Dermis microvascular lymphatic vessel endothelial cell (primary cell): Measurements from ENCODE around the gene OLFML2B. TPM values are rescaled to one million over a fixed set of nuclear protein-coding genes. Genes with fewer than 3 reads are reported as not detected.
A peak's percentile ranks its signal among the peaks of the same experiment; 100 is the strongest.

Experiments used
- DNase-seq, 2 donors: peaks; one replicate each; pipeline versions ENCODE4 v3.0.0 to v3.0.0-alpha.2; 2010; ENCODE audit warnings: low read depth in 2 of 2
- total RNA-seq: library from RNA; depleted of rRNA; stranded (reverse); fragments of >200 nt; gene quantifications from 2 replicates; pipeline ENCODE4 v1.2.1, GENCODE V29; 2014

Gene OLFML2B
- total RNA-seq, 1 donor from 2014 or later = 0.13 TPM

DNA sequence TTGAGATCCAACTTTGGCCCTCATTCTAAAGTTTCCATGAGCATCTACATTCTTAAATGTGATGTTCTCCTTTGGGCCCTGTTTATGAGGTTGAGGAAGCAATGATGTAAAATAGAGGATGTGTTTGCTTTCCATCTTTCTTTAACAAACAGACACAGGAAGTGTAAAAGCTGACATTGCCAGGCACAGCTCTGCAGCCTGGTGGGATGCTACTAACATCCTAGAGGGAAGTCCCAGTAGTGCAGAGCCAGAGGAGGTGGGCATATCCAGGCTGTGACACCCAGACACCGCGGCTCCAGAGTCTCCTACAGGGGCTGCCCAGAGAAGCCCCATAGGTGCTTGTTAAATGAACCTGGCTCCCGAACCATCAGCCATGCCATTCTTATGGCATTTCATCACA, 16.2 kb downstream of the OLFML2B start:
- DNase-seq = no peak

DNA sequence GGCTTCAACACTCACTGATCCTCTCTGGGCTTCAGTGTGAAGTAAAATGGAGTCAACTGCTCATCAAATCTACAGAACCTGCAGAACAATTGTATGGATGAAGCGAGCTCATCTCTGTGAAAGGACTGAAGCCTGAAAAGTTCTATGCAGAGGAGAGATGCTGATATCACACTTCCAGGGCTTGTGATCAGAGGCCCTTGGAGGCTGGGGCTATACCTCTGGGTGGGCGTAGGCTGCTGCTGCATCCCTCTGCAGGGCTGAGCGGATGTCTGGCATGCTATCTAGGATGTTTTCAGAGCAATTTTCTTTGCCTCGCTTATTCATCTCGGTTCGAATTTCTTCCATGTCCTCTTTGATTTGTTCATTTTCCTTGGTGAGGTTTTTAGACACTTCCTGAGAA, 17.6 kb downstream of the OLFML2B start:
- no peak for DNase-seq

DNA sequence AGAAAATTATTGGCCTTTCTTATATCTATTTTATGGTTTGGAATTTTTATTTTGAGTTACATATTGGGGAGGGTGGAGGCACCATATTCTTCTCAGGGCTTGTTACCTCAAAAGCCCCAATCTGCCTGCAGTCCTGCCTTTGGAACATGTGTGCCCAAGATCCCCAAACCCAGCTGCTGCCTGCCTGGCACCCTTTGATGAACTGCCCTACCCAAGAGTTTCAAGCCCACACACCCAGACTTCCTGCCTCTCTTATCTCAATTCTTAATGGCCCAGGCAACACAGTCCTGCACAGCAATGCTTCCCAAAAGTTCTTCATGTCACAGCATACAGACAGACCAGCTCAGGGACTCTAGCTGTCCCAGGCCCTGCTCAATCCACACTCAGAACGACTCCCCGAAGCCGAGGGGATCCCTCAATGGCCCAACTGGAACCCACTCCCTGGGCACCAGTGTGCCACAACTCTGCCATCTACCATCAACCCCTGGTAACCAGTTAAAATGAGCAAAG, 19.2 kb downstream of the OLFML2B start:
- no peak for DNase-seq

DNA sequence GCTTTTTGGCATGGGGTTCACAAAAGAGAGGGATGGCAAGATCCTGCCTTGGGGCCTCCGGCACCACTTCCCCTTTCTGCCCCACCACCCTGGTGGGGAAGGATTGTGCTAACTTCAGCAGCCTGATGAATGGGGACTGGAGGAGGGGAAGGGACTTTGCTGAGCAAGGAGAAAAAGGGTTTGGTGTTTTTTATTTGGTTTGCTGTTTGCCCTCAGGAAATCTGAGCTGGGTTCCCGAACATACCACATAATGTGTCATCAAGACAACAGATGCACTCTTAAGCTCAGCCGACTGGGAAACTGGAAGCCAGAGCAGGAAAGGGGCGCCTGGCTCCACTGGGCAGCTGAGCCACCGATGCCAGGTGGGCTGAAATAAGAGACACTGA, 19.8 kb downstream of the OLFML2B start:
- peak in 1 of 2 donors; percentile 20 for DNase-seq

DNA sequence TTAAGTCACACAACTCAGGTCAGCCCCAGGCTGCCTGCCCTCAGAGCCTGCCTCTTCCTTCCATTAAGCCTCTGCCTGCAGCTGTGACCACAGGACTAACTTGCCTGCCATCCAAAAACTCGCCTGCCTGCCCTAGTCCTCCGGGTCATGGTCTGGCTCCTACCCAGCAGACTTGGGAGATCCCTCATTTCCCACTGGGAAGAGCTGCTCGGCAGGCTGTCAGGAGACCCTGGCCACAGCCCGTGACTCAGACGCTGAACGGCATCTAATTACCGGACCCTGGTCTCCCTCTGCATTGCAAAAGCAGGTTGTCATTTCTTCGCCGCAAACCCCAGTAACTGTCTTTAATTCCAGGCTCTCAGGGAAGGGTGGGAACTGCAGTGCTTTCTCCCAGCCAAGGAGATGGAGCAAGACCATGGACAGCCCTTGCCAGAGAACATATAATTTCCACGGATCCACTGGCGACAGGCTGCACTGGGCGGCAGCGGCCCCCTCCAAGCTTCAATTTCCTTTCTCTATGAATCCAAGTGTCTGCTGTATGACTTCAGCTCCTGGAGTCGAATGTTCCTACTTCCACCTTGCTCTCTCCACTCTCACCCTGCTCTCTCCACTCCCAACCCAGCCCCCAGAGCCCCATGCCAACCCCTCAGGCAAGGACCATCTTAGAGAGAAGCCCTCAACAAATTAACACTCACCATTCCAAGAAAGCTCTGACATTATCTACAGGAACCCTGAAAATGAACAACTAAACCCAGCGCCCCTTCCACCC, 20.4 kb downstream of the OLFML2B start:
- no peak for DNase-seq

DNA sequence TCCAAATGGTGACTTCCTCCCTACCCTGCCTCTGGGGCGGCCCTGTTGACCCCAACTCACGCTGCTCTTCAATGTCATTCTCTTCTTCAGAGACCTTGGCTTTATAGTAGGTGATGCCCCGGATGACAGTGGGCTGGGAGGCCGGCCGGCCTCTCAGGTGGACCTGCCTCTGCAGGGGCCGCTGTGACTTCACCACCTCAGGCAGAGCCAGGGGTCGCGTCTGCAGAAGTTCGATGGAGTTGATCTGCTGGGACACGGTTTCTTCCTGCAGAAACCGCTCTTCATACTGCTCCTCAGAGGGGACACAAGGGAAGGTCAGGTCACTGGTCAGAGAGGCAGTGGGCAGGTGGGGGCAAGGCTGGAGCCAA, 23.6 kb downstream of the OLFML2B start:
- no peak for DNase-seq

DNA sequence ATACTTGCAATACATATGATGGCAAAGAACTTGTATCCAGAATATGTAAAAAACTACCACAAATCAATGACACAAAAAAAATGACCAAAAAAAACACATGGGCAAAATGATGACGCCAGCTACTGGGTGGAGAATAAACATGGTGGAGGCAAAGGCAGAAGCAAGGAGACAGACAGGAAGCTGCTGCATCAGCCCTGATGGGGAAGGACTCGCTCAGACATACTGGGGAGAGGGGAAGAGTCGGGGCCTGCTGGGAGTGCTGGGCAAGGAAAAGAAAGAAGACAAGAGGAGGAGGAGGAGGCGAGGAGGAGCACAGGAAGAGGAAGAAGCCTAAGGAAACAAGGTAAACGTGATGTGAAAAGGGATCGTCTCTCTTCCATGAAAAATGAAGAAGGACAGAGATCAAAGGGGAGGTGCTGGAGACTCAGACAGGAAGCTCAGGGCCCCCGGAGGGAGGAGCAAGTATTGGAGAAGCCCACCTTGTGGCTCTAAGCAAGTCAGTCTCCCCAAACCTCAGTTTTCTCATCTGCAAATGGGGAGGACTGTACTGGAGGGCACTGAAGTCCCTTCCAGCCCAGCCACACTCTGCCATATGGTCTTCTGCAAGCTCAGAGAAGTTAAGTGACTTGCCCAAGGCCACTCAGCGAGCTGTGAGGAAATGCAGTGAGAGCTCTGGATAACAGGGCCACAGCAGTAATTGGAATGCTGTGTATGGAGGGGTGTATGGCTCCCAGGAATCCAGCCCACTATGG, 24.2 kb downstream of the OLFML2B start:
- no peak for DNase-seq

DNA sequence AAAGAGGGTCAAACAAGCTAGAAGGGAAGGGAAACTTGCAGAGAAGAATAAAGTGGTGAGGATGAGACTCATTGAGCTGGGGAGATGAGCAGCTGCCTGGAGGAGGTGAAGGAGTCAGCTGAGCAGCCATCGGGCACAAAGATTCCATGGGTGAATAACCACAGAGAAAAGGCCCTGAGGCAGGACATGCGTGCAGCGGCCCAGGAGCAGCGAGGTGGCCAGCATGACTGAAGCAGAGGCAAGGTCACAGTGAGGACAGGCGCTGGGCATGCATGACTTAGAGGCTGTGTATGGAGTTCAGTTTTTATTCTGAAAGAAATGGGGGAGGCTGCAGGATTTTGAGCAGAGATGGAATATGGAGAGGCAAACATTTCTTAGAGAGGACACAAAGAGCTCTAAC, 24.9 kb downstream of the OLFML2B start:
- no peak for DNase-seq

DNA sequence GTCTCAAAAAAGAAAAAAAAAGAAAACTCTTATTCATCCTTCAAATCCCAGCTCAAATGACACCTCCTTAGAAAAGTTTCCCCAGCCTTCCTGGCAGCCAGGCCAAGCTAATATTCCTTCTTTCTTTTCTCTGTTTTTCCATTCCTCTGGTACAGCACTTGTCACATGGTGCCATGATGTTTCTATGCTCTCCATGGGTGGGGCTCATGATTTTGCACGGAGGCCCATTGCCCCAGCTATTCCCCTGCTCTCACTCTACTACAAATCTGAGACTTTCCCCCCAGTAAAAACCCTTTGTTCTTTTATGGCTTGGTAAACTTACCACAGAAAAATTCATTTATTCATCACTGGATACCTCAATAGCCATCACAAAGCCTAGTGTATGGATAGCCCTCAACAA, 26.5 kb downstream of the OLFML2B start:
- no peak for DNase-seq

DNA sequence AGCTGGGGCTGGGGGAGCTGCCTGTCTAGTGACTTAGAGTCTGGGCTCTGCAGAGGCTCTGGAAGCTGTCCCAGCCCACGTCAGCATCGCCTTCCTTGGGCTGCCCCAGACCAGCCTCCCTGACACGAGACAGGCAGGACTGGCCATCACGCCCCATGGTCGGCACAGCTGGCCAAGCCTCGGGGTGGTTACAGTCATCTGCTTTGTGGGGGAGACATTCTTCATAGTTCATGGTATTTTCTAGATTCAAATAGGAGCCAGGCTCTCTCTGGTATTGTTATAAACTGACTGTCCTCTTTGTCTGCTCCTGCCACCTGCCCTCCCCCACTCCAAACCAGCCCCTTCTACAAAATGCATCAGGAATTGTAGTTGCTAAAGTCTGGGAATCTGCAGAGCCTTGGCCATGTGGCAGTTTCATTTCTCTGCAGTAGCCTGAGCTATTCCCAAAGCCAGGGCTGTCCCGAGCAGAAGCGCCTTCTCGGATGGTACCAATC, 29.4 kb downstream of the OLFML2B start:
- DNase-seq = no peak

DNA sequence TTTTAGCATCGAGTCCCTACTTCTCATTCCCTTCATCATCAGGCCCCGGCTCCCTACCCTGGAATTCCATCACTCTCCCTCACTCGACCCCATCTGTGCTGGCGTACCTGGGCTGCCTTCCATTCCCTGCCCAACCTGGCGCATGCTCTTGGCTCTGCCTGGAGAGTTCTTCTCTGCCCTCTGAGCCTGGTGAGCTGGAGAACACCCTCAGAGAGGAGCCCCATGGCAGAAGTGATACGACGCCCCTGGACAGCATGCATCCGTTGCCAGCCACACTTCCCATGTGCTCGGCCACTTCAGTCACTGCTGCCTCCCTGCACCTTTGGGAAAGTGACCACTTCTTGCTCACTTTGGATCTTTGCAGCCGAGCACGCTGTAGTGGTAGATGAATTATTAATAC, 30.1 kb downstream of the OLFML2B start:
- no peak for DNase-seq

DNA sequence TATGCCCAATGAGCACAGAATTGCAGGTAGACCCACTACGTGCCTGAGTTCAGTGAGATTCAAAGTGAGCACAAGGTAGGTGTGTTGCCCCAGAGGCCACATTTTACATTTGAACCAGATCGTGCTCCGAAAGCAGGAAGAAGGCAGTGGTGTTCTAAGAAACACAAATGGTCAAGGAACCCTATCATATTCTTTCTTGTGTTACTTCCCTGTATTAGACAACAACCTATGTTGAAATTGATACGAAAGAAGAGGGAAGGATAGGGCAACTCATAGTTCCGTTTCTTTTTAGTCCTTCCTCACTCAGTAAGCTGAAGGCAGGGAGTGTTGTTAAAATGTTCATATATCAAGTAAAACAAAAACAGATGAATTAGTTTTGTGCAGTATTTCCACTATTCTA, 33.9 kb downstream of the OLFML2B start:
- DNase-seq = no peak

DNA sequence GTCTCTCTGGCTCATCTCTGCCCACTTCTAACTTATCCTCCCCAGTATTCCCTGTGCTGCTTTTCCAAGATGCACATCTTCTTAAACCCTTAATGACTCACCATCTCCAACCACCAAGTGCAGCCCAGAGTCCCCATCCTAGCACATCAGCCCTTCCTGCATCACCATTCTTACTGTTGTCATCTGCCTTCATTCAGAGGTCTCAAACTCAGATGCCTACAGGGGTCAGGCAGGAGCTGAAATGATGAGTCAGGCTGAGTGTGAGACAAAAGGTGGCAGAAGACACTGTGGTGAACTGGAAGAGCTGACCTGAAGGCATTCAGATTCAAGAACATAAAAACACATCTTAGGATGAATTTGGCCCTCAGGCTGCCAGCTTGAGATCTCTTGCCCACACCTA, 34.6 kb downstream of the OLFML2B start:
- DNase-seq = no peak

DNA sequence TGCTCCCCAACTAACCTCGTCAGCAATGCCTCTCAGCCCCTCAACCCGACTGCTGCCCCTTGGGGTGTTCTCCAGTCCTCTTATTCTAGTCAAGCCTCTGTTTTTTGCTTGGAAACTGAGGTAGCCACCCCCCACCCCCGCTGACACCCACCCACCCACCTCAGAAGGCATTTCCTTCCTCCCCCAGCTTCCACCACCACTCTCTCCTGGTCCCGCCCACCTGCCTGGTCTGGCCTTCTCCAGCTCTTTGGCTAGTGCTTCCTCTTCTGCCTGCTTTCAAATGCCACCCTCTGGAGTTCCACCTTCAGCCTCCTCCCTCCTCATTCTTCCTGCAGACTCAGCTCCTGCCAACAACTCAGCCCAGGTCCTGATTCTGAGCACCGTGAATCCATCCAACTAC, 35.3 kb downstream of the OLFML2B start:
- DNase-seq = no peak

DNA sequence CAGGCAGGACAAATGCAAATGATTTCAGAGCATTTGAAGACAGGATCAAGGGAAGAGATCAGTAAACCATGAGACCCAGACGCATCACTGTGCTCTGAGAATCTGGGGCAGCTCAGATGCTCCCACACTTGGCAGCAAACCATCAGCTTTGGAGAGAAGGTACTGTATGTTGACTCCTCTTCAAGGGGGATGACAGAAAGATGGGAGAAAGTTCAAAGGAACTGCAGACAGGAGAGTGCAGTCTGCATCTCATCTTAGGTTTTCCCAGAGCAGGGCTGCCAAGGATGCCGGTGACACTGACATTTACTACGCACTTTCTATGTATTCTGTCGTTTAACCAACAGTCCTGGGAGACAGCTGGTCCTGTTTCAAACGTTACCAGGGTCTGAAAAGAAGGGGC, 35.8 kb downstream of the OLFML2B start:
- DNase-seq = no peak

DNA sequence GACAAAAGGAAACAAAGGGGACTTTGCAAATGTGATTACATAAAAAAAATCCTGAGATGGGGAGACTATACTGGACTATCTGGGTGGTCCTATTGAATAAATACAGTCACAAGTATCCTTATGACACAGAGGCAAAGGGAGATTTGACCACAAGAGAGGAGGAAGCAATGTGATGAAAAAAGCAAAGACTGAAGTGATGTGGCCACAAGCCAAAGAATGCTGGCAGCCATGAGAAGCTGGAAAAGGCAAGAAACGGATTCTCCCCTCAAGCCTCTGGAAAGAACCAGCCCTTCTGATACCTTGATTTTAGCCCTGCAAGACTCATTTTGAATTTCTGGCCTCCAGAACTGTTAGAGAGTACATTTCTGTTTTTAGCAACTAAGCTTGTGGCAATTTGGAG, 36.4 kb downstream of the OLFML2B start:
- no peak for DNase-seq

DNA sequence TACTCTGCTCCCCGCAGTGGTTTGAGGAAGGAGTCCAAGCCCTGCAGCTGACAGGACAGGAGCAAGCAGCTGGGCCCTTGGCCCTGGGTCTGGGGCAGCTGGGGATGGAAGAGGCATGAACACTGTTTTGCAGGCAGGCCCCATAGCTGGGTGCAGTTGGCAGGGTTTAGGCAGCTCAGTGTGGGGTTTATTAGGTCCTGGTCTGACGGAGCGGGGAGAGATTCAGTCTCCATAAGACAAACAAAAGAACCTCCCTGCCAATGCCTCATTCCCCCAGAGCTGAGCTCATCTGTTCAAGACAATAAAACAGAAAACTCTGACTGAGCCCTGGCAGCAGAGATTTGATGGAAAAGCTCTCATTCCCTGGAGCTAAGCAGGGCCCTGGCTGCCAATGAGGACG, 37.3 kb downstream of the OLFML2B start:
- DNase-seq = no peak

DNA sequence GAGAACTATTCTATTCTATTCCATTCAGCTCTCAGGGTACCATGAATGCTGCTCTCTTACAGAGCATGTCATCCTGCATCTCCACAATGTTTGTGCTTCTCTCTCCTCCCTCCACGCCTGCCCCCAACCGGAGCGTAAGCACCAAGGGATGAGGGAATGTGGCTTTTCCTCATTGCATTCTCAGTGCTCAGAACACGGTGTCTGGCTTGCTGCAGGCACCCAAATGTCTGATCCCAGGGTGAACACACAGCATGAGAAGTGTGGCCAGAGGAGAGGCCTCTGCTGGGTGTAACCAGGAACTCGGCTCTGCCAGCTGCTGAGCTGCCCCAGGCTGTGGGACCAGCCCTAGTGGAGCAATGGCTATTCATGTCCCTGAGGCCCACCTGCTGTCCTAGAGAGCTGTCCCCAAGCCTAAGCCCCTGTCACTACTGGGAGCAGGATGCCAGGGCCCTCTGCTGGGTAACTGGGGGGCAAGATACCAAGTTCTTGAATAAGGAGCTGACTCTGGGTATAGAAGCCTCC, 38.3 kb downstream of the OLFML2B start:
- DNase-seq = no peak

DNA sequence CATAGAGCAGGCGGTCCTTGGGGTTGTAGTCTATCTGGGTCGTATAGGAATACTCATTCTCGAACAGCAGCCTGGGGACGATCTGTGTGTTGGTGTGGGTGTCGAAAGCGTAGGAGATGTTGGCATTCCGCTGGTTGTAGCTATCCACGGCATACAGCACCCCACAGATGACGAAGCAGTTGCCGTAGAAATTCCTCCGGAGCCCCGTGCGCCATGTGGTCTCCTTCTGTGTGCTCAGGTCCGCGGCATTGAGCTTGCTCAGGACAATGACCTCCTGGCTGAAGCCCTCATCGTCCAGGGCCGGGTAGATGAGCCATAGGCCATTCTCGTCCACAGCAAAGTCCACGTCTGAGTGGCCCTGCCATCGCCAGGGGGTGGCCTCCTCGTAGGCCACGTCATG, 39.9 kb downstream of the OLFML2B start:
- no peak for DNase-seq

DNA sequence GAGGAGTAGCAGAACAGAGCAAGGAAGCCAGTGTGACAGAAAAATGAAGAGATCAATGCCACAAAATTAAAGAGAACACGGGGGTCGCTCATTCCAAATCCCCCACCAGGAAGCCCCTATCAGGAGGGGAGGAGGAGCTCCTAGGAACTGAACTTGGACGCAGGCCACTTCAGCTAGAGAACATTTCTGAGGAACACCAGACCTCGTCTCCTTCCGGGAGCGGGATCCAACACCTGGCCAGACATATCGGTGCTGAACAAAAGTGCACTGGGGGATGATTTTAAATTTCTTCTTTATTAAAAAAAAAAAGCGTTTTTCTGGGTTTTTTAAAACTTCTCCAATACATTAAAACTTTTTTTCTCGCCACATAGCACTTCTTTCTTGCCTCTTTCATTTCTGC, 40.8 kb downstream of the OLFML2B start:
- DNase-seq = no peak

DNA sequence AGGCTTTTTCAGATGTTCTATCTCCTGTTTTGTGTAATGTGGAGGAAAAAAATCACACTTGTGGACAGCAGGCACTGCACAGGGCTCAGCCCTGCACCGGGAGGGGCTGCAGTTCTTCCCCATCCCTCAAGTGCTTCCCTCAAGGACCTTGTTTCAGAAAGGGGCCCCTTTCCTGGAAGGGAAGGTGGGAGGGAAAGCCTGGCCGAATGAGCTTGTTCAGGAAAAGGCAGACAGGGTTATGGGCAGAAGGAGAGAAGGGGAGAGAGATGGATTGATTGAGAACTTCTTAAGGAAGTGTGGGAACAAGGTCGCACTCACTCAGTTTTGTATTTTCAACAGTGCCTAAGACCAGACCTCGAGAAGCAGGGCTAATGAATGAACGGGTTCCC, 41.2 kb downstream of the OLFML2B start:
- DNase-seq = no peak

DNA sequence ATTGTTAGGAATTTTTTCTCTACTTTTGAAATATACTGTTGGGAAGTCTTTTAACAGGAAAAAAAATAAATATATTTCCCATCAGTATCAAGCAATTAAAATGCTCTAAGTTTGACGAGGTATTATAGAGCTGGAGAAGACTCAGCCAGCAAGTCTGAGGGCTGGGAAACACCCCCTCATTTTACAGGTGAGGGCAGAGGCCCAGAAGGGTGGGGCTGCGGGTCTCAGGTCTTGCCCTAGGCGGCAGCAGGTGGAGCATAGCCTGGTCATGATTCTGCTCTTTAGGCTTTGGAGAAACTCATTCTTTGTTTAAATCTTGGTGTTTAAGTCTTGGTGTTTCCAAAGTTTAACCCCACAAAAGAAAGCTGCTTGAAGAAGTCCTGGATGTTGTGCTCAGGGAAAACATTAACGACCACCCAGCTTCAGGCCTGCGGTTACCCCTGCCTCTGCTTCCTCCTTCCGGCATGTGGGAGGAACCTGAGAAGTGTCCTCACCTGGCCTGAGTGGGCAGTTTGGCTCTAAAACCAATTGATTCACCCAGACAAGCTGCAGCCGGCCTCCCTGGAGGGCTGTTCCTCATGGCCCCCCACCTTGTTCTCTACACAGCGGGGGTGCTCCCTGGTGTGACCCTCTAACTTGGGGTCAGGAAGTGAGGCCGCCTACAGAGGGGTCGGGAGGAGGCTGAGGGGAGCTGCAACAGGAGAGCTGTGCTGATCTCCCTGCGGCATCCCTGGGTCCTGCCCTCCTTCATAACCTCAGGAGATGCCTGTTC, 41.7 kb downstream of the OLFML2B start:
- DNase-seq = no peak
